ENCODE measurements around the gene EVC2.
"Not testable (repeated sequence)": the region's sequence is repeated elsewhere in the genome, so short reads cannot be mapped to it uniquely, and the experiment has no call there.

The EVC2 gene

GRCh38 chr4:5738061-5738460 lies 29.7 kb upstream of the EVC2 start:
- Mint-ChIP-seq H3K36me3 (ENCODE audit: low read depth) (peaks cover 52% of the 10 kb centered on the region), H3K27ac (no peak overlapping the region), H3K4me3 (no peak overlapping the region), H3K4me1 (no peaks in the 10 kb centered on the region), H3K27me3 (ENCODE audit: low read depth) (no peaks in the 10 kb centered on the region), H3K9me3 (no peaks in the 10 kb centered on the region)
- TF ChIP-seq, protein P1, sequence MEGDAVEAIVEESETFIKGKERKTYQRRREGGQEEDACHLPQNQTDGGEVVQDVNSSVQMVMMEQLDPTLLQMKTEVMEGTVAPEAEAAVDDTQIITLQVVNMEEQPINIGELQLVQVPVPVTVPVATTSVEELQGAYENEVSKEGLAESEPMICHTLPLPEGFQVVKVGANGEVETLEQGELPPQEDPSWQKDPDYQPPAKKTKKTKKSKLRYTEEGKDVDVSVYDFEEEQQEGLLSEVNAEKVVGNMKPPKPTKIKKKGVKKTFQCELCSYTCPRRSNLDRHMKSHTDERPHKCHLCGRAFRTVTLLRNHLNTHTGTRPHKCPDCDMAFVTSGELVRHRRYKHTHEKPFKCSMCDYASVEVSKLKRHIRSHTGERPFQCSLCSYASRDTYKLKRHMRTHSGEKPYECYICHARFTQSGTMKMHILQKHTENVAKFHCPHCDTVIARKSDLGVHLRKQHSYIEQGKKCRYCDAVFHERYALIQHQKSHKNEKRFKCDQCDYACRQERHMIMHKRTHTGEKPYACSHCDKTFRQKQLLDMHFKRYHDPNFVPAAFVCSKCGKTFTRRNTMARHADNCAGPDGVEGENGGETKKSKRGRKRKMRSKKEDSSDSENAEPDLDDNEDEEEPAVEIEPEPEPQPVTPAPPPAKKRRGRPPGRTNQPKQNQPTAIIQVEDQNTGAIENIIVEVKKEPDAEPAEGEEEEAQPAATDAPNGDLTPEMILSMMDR (IDR thresholded peaks at IDR 0.05; ENCODE audit: unreplicated experiment in 3 of 3), result no peak

DNA sequence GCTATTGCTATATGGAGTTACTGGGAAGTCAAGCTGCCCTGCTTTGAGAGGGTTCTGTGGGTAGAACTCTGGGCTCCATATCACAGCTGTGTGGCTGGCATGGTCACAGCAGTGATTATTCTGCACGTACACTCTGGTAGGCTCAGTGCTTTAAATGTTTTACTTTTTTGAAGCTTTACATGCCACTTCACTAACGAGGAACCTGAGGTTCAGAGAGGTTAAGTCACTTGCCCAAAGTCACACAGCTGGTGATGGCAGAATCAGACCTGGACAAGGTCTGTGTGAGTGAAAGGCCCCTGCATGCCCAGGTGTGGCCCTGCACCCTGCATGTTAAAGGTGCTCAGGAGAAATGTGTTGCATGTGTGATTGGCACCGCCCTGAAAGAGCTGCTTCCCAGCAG lies 27.1 kb upstream of the EVC2 start:
- no peak overlapping the region for H3K4me3 Mint-ChIP-seq
- H3K36me3 Mint-ChIP-seq (ENCODE audit: low read depth), result peaks cover 69% of the 10 kb centered on the region
- no peak overlapping the region for H3K27ac Mint-ChIP-seq
- H3K27me3 Mint-ChIP-seq (ENCODE audit: low read depth), result no peaks in the 10 kb centered on the region
- no peaks in the 10 kb centered on the region for H3K4me1 Mint-ChIP-seq
- no peaks in the 10 kb centered on the region for H3K9me3 Mint-ChIP-seq
- TF ChIP-seq, protein P1 (IDR thresholded peaks at IDR 0.05; ENCODE audit: unreplicated experiment in 3 of 3), result no peak

DNA sequence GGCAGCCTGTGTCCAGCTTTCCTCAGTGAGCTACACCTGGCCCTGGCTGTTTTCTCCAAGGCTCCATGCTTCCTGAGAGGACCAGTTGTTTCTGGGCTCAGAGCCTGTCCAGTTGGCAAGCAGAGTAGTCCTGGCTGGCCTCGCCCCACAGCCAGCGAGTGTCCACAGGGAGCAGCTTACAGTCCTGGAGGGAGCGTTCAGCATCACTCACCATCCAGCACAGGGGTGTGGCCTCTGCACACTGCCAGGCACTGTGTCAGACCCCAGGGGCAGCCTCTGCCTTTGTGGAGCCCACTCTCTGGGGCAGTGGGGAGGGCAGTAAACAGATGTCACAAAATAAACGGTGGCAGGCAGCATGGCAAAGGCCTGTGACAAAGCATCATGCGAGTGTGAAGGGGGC lies 26.5 kb upstream of the EVC2 start:
- no peaks in the 10 kb centered on the region for H3K27me3 Mint-ChIP-seq (ENCODE audit: low read depth)
- peaks cover 71% of the 10 kb centered on the region for H3K36me3 Mint-ChIP-seq (ENCODE audit: low read depth)
- TF ChIP-seq, protein P1 (IDR thresholded peaks at IDR 0.05; ENCODE audit: unreplicated experiment in 3 of 3), result no peak
- no peaks in the 10 kb centered on the region for H3K9me3 Mint-ChIP-seq
- no peaks in the 10 kb centered on the region for H3K4me1 Mint-ChIP-seq
- H3K4me3 Mint-ChIP-seq, result no peak overlapping the region
- H3K27ac Mint-ChIP-seq, result no peak overlapping the region

DNA sequence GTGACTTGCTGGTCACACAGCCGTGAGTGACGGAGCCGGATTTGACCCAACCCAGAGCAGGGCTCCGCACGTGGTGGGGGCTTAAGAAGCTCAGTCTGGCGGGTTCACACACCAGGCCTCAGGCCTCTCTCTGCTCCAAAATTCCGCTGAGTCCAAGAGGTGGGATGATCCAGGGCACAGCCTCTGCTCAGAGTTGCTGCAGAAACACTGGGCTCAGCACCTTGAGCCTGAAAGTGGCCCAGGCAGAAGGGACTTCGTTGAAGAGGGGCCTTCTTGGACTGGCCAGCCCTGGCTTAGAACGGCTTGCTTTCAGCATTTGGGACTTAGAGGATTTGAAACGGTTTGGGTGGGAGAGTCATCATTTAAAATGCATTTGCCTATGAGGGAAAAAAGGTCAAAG lies 23.8 kb upstream of the EVC2 start:
- TF ChIP-seq, protein P1 (IDR thresholded peaks at IDR 0.05; ENCODE audit: unreplicated experiment in 3 of 3), result no peak
- Mint-ChIP-seq H3K9me3 (no peaks in the 10 kb centered on the region), H3K4me1 (no peaks in the 10 kb centered on the region), H3K4me3 (no peak overlapping the region), H3K27me3 (ENCODE audit: low read depth) (no peaks in the 10 kb centered on the region), H3K27ac (no peak overlapping the region), H3K36me3 (ENCODE audit: low read depth) (peaks cover 71% of the 10 kb centered on the region)

DNA sequence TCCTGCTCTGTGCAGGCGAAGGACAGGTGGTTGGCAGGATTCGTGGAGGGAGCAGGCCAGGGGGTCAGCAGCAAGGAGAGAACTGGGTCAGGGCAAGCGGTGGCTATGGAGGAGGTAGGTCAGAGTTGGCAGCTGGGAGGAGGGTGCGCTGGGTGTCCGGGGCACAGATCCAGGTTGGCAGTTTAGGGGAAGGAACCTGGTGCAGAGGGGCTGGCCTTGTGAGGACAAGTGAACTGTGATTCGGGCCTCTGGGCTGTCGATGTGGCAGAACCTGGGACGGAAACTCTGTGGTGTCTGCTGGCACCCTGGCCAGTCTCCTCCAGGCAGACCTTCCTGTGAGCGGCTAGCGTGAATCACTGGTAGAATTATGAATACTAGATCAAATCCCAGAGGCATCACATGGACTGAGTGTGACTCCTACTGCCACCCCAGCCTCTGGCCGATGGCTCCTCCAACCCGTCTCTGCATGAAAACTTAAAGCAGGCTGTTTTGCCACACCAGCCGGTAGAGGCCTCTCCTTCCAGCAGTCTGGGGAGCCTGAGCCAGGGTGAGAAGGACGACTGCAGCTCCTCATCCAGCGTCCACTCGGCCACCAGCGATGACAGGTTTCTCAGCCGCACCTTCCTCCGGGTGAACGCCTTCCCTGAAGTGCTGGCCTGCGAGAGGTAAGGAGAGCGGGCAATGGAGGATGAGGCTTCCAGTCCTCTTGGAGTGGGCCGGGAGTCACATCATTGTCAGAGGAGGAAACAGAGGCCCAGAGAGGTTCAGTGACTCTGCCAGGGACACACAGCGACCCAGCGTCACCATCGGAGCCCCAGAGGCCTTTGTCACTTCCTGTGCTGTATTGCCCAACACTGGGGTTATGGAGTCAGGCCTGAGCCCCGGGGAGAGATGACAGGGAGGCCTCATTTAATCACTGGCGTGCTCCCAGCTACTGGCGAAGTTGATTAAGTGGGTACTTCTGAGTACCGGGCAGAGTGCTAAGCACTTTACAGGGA lies 22.9 kb upstream of the EVC2 start:
- no peaks in the 10 kb centered on the region for H3K9me3 Mint-ChIP-seq
- TF ChIP-seq, protein P1 (IDR thresholded peaks at IDR 0.05; ENCODE audit: unreplicated experiment in 3 of 3), result no peak
- H3K27me3 Mint-ChIP-seq (ENCODE audit: low read depth), result no peaks in the 10 kb centered on the region
- H3K27ac Mint-ChIP-seq, result no peak overlapping the region
- no peak overlapping the region for H3K4me3 Mint-ChIP-seq
- peaks cover 66% of the 10 kb centered on the region for H3K36me3 Mint-ChIP-seq (ENCODE audit: low read depth)
- no peaks in the 10 kb centered on the region for H3K4me1 Mint-ChIP-seq

DNA sequence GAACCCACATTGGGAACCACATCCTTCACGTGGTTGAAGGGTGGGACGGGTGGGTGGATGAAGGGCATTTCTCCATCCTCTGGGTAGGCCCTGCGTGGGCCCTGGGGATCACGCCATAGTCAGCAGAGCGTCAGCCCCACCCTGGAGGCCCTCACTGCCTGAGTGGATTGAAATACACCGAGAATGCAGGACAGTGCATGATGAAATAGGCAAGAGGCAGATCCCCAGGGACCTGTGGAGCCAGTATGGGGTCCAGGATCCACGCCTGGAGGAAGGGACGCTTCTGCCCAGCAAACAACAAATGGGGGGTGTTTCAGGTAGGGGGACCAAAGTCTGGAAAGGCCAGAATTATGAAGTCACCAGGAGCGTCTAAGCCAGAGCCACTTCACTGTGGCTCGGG lies 22.1 kb upstream of the EVC2 start:
- no peak overlapping the region for H3K27ac Mint-ChIP-seq
- no peak overlapping the region for H3K4me3 Mint-ChIP-seq
- TF ChIP-seq, protein P1 (IDR thresholded peaks at IDR 0.05; ENCODE audit: unreplicated experiment in 3 of 3), result no peak
- H3K9me3 Mint-ChIP-seq, result peaks cover 9% of the 10 kb centered on the region
- H3K4me1 Mint-ChIP-seq, result no peaks in the 10 kb centered on the region
- H3K36me3 Mint-ChIP-seq (ENCODE audit: low read depth), result peaks cover 69% of the 10 kb centered on the region
- no peaks in the 10 kb centered on the region for H3K27me3 Mint-ChIP-seq (ENCODE audit: low read depth)

- H3K27ac Mint-ChIP-seq; H3K4me3 Mint-ChIP-seq; H3K4me1 Mint-ChIP-seq; H3K27me3 Mint-ChIP-seq (ENCODE audit: low read depth): not testable (repeated sequence)
- Mint-ChIP-seq H3K36me3 (ENCODE audit: low read depth) (peaks cover 73% of the 10 kb centered on the region), H3K9me3 (peaks cover 15% of the 10 kb centered on the region)
Observed at GRCh38 chr4:5728412-5728811, 20.1 kb upstream of the EVC2 start.

All from nephron (organoid).